Activated CD8-positive, alpha-beta memory T cell treated with anti-CD3 and anti-CD28 coated beads for 24 hours (primary cell): ENCODE measurements around the gene STK32B.
"Not testable (repeated sequence)": the region's sequence is repeated elsewhere in the genome, so short reads cannot be mapped to it uniquely, and the experiment has no call there.

Experiments used
- DNase-seq: peaks from one replicate; pipeline ENCODE4 v3.0.0-alpha.2; 2020

STK32B gene

DNA sequence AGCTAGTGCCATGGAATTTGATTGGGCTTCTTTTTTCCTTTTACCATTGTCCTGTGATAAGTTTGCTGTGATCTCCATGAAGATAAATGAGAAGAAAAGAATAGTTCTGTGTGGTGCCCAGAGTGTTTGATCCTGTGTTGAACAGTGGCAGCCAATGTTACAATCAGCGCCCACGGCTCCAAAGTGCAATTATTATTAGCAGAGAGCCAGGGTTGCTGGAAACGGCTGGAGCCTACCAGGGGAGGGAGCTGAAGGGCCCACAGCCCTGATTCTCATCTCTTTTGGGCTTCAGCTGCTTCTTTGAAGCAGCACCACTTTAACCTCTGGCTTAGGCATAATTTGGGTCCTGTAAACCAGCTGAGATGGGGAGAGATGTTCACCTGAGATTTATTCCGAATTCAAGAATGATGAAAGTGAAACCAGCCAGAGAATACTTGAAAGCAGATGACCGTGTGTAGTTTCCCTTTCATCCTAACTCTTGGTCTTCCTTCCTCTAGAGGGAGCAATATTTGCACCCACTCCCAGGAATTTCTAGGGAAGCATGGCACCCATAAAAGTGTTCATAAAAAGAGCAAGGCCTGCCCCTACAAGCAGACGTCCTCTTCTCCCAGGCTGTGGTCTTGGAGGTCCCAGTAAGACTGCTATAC is 358.8 kb downstream of the STK32B start:
- no peak for DNase-seq

DNA sequence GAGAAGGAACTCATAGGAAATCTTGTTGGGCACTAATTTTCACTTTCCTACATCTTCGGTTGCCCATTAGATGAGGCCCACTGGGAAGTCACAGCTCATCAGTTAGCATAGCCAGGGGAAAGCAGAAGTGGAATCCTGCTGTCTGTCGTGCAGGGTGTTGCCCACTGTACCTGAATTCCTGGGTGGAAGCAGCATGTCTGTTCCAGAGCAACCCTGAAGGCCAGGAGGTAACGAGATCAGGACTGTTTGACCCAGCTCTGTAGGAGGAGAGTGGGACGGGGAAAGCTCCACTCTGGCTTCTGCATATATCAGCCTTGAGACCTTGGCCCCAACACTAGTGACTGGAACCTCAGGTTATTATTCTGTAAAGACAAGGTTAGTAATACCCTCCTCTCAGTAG is 361.0 kb downstream of the STK32B start:
- DNase-seq, result no peak

DNA sequence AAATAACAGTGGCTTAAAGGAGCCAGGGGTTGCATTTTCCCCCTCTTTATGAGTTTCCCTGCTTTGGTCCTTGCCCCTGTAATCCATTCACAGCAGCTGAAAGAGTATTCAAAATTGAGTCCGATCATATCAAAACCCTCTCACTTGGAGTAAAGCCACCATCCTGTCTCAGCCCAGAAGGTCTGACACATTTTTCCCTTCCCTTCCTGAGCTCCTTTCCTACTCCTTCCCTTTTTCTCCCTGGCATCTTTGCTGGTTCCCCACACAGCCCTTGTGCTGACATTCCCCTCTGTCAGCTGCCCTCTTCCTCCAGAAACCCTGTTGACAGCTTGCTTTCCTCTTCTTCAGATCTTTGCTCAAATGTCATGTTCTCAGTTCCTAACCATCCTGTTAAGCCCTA is 361.5 kb downstream of the STK32B start:
- no peak for DNase-seq

DNA sequence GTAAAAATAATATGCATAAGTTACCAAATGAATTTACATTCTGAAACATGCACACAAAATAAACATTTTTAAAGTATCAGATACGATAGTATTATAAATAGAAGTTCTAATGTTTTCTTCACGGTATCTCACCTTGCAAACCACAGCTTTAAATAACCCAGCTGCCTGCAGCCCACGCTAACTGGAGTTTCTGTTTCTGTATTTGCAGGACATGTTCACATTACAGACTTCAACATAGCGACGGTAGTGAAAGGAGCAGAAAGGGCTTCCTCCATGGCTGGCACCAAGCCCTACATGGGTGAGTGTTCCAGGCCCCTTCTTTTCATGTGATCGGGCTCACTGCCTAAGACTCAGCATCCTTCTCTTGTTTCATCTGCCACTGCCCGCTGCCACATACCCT is 365.4 kb downstream of the STK32B start:
- DNase-seq, result no peak

DNA sequence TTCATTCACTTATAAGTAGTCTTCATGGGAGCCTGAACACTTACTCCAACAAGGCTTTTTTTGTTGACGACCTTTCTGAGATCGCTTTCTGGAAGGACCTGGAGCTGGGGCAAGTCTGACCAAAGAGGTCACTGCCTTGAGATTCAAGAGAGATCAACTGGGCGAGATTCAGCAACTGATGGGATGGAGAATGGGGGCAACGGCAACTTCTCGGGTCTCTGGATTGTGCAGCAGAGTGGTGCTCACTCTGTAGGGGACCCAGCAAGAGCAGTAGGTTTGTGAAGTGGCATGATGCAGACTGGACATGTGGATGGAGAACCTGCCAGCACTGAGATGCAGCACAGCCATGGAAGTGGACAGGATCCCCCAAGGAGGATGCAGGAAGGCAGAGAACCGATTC is 369.0 kb downstream of the STK32B start:
- DNase-seq, result no peak

DNA sequence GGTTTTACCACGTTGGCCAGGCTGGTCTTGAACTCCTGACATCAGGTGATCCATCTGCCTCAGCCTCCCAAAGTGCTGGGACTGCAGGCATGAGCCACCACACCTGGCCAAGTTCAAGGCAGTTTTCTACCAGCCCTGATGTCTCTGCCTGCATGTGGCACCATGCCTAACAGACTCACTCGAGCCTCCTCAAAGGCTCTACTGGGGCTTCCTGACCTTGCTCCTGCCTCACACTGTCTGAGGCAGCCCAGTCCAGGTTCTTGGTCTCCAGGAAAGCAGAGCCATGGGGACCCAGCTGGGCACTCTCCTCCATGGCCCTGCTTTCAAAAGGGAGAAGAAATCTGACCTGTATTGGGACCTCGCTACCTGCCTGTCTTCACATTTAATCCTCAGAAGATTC is 370.1 kb downstream of the STK32B start:
- no peak for DNase-seq

DNA sequence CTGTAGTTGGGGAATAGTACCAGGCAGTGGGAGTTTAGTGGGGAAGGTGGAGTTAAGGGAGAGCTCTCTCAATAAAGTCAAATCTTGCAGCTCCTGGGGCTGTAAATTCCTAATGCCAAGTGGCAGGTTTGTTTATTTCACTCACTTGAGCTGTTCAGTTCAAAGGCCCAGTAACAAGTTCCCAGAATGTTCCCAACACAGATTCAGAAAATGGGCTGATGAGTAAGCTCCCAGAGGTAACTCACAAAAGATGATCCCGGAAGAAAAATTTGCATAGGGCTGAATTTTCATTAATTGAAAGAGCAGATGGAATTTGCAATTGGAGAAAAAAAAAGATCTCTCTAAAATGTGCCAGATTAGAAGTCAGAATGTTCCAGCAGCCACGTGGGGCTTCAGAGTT is 370.9 kb downstream of the STK32B start:
- no peak for DNase-seq

DNA sequence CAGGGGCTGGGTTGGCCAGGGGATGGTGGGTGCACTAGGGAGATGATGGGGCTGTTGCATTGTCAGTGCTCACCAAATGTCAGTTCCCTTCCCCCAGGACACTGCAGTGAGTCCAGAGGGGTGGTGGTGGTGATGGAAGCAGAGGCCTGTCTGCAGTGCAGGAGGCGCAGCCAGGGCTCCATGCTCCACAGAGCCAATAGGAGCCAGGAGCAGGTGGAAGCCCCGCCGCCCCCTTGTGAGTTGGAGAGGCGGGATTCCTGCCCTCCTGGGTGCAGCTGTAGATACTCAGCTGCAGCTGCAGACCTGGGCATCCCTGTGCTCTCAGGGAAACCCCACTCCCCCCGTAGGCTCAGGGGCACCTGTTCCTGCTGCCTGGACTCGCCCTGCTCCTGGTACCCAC is 372.4 kb downstream of the STK32B start:
- no peak for DNase-seq

DNA sequence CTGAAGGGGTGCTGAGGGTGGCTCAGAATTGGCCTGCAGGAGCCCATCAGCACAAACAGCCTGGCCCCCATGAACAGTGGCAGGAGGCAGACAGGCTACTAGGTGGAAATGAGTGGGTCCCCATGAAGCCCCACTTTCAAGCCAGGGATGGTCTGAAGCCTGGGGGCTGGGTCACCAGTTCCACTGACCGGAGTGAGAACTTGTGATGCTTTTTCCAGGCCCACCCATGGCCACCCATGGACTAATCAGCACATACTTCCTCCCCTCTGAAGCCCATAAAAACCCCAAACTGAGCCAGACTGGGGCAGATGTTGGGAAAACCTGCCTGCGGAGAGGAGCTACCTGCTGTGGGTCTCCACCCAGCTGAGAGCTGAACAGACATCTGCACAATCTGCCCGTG is 372.9 kb downstream of the STK32B start:
- no peak for DNase-seq

DNA sequence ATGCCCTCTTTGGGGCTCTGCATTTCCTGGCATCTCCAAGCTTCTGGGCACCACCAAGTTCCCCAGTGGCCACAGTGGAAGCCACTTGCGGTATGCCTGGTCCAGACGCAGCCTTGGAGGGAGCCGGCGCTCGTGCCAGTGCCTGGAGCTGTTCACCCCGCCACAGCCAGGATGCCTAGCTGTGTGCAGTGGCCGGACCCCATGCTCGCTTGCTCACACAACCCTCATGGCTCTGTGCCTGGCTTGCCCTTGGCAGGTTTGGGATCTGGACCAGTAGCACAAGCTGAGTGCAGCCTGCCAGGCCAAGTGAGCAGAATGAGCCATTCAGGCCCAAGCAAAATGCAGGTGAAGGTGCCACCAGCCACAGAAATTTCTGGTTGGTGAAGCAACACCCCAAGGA is 373.6 kb downstream of the STK32B start:
- DNase-seq, result no peak

DNA sequence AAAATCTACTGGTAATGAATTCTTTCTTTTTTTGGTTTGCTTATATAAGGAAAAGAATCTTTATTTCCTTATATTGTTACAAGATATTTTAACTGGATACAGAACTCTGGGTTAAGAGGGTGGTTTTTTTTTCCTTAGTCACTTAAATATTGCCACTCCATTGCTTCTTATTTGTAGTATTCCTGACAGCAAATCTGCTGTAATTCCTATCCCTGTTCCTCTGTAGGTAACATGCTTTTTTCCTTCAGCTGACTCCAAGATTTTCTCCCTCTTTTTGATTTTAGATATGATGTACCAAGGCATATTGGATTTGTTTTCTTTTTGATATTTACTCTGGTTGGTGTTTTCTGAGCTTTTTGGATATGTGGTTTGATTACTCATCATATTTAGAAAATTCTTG is 378.5 kb downstream of the STK32B start:
- DNase-seq, result no peak

DNA sequence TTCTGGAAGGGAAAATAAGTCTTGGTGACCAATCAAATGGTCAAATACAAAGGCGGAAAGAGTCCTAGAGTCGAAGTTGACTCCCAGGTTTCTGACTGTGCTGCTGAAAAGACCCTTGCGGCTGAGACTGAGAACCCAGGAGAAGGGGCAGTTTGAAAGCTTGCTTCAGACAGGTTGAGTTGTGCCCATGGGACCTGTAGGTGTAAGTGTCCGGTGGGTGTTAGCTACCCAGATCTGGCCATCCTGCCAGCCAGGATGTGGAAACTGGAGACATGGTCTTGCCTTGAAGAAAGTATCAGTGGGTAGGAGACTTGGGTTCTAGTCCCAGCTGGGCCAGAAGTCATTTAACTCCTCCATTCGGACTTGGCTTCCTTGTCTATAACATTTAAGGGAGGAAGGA is 381.9 kb downstream of the STK32B start:
- no peak for DNase-seq

DNA sequence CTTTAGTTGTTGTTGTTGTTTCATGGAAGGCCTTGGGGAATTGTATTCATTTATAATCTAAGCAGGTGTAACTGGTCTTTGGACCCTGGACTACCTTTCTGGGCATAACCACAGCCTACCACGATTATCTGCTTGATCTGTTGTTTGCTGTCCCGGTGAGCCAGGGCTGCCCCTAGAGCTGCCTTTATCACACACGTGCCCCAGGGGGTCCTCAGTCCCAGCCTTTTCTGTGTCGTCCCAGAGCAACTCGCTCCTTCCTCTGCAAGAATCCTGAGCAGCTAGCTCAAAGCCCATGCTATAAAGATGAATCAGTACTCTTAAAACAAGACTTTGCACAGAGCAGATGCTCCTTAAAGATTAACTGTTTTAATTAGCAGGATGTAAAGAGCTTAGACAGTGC is 383.9 kb downstream of the STK32B start:
- no peak for DNase-seq

DNA sequence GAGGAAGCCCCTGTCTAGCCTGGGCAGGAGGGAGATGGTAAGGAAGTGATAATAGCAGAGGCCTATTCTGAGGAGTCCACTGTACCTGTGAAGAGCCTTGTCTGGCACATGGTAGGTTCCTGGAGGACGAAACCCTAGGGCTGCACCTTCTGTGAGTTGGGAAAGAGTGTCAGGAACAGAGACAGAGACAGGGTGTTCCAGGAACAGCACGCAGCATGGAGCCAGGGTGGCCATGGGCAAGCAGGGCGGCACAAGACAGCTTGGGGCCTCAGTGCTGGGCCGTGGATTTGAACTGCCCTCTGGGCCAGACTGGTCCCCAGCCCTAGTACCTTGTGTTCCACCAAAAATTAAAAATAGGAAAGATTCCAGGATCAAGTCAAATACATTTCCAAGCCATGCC is 384.5 kb downstream of the STK32B start:
- DNase-seq, result no peak

DNA sequence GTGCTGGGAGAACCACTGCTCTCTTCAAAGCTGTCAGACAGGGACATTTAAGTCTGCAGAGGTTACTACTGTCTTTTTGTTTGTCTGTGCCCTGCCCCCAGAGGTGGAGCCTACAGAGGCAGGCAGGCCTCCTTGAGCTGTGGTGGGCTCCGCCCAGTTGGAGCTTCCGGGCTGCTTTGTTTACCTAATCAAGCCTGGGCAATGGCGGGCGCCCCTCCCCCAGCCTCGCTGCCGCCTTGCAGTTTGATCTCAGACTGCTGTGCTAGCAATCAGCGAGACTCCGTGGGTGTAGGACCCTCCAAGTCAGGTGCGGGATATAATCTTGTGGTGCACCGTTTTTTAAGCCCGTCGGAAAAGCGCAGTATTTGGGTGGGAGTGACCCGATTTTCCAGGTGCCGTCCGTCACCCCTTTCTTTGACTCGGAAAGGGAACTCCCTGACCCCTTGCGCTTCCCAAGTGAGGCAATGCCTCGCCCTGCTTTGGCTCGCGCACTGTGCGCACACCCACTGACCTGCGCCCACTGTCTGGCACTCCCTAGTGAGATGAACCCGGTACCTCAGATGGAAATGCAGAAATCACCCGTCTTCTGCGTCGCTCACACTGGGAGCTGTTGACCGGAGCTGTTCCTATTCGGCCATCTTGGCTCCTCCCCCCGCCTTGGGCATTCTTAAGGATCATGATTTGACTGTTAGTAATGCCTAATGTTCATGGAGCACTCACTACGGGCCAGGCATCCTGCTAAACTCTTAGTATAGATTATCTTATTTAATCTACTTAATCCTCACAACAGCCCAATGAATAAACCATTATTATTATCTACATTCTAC is 392.9 kb downstream of the STK32B start:
- not testable (repeated sequence) for DNase-seq

DNA sequence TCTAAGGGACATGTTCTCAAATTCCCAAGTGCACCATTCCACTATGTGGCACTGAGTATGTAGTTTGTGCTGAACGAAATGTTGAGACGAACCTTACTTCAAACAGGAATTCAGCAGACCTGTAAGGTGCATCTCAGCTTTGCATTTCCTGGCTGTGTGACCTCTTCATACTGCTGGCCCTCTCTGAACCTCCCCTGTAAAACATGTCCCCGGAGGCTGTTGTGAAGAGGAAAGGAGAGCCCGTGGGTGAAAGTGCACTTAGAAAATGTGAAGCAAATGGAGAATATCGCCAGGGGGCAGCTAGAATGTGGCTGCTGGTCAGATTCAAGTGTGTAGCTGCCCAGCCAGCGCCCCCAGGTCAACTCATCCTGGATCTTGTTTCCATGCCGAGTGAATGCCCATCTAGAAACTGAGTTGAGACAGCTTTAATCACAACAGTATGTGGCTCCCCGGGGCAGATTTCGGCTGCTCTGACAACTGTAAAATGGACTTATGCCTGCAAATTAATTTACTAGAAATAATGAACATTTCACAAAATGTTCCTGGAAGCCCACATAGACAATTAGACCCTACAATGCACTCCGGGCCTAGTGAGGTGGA is 393.7 kb downstream of the STK32B start:
- DNase-seq, result no peak

DNA sequence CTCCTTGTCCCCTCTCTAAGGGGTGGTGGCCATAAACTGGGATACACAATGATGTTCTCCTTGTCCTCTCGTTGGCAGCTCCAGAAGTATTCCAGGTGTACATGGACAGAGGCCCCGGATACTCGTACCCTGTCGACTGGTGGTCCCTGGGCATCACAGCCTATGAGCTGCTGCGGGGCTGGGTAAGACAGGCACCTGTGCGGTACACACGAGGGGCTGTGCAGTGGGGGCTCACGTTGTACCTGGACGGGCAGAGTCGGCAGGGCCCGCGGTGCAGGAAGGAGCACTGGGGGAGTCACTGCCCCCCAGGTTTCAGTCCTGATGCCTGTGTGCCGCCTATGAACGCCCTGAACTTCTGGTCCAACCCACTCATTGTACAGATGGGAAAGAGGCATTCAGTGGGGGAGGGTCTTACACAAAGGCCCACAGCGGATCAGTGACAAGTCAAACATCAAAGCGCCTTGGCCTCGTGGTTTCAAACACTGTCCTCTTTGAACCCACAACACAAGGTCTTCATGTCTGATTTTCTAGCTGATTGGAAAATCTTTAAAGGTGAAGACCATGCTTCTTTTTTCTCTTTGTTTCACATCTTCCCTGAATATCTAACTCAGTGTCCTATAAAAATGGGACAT is 395.4 kb downstream of the STK32B start:
- DNase-seq, result peak; percentile 40

DNA sequence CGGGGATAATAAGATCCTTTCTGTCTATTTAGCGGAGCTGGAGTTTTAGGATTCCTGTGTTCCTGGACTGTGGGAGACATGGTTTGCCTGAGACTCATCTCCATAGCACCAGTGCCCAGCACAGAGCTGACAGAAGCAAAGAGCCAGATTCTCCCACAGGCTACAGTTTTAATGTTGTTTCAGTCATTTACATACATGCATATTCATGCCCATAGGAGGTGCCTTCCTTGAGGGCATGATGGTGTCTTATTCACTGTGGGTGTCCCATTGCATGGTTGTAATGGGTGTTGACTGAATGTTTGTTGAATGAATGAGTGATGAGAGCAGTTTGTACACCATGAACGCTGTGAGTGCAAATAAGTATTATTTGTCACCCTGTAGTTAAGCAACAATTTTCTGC is 396.5 kb downstream of the STK32B start:
- DNase-seq, result no peak

DNA sequence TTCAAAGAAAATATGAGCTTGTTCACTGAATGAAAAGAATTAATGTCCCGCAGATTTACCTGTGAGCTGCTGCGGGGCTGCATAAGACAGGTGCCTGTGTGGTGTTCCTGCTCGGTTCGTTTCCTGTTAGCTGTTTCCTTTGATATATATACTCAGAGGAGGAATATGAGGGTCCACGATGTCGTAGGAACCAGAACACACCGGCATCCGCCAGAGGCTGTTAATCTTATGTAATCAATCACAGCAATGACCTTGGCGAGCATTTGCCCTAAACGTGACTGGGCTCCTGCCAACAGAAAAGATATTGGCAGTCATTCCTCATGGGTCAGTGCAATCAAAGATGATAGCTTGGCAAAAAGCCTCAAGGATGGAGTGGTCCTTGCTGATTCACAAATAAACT is 396.9 kb downstream of the STK32B start:
- DNase-seq, result peak; percentile 26

DNA sequence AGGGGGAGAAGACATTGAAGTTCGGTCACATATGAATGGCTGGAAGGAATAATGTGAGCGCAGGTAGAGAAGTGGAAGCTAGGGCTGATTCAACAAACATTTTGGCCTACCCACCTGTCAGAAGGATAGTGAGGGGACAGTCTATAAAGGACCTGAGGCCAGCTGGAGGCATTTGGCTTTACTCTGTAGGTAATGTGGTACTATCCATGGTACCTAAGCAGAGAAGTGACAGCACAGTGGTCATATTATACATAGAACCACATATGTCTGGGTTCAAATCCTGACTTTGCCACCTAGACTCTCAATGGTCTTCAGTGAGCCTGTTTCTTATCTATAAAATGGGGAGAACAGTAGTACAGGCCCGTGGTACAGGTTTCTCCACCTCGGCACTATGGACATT is 400.0 kb downstream of the STK32B start:
- peak; percentile 3 for DNase-seq

DNA sequence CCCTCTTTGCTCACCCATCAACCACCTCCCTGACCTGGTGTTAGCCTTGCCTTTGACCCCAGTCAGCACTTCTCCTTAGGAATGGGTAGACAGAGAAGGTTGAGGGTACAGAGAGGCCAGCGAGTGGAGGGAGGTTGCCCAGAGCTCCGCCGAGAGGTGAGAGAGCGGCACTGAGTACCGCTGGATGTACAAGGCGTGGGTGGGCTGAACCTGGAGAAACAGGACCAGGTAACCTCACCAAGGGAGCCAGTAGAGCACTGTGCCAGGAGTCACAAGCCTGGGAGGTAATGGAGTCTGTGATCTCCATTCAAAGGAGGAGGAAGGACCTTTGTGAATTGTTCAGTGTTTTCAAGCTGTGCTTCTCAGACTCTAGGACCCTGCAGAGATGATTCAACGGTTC is 400.9 kb downstream of the STK32B start:
- DNase-seq, result peak; percentile 9

DNA sequence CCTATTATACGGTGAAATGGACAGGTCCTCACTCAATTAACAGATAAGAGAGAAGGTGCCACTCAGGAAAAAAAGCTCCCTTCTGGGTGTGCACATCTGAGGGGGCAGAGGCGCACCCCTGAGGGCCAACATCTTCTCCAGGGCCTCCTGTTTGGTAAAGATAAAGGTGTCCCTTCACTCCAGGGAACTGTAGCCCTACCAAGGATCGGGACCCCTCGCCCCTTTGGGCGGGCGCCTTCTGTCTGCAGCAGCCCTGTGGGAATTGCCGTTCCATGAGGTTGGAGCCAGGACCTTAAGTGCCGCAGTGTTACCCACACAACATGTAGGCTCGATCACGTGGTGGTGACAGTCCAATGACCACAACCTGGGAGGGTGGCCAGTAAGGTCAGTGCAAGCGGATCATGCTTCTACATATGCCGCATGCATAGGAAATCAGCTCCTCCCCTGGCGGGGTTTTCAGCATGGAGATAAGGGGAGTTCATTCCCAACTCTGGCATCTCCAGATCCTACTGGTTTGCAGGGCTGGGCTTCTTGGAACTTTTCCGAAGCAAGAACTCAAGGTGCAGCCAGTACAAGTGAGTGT is 403.8 kb downstream of the STK32B start:
- no peak for DNase-seq

DNA sequence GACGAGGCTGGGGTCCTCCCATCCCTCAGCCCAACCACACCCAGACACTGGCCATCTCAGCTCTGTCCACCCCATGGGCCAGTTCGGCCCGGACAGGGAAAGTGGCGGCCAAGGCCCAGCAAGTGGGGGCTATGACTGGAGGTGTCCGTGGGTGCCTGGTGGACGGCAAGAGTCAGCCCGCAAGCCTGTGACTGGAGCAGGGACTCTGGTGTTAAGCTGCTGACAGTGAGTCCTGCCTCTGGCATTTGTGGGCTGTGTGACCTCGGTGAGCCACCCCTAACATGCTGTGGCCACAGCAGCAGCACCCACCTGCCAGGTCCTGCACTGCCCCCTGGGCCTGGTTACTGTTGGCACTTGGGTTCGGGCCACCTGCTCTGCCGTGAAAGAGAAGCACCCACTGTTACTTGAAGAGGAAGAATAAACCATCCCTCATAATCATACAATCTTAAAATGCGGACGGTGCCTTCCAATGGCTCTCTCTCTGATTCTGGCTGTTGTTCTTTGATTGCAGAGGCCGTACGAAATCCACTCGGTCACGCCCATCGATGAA is 405.1 kb downstream of the STK32B start:
- no peak for DNase-seq
